HUDEP-2 (cell line): ENCODE measurements around the gene ALG9.

Source experiments
- DNase-seq, 76 experiments: peaks; one replicate each; lab custom pipeline; 2025; ENCODE audit not compliant: unreplicated experiment in 76 of 76; lab: John Stamatoyannopoulos, UW

ALG9 gene

DNA sequence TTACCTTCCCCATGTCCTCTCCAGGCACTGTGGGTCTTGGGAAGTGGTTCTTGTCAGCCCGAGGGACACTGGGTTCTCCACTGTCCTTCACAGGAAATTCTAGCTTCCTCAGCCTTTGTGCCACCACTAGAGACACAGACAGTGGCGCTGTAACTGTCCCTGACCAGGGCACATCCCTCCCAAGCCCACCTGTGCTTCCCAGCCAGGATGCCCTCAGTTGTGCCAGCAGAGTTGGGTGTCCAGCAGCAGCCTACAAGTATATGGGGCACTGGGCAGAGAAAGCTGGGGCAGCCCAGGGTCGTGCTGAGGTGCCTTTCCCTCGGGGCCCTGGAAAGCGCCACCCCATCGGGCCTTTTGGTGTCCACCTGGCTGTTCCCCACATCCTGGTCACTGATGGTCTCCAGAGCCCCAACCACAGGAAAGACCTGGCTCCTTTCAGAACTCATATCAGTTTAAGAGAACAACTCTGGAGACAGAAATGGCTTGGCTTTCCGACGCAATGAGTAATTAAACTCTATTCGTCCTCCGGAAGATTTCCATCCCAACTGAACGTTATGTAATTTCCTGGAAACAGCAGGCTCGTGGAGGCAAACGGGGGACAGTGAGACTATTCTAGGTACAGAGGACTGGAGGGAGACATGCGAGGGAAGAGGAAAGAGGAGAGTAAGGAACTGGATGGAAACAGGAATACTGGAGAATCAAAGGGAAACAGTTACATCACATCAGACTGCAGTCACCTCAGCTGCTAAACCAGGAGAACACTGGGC is 133.8 kb downstream of the ALG9 start:
- DNase-seq, result no peak

- DNase-seq, result no peak
Measured at GRCh38 chr11:111736621-111737443, 134.5 kb downstream of the ALG9 start.
